GM10266 (cell line): ENCODE data around the gene GTF2H3.
A peak's percentile ranks its signal among the peaks of the same experiment; 100 is the strongest.

ENCODE experiments used
- DNase-seq: peaks from one replicate; pipeline ENCODE4 v3.0.0; 2012; ENCODE audit errors: extremely low spot score
- TF ChIP-seq, protein P1 (sequence below): IDR thresholded peaks from 2 replicates; pipeline ENCODE4 v1.5.1; 2012; ENCODE audit warnings: mild to moderate bottlenecking, low read depth; ENCODE audit not compliant: control insufficient read depth, insufficient read depth; ENCODE audit errors: missing control alignments

The GTF2H3 gene

DNA sequence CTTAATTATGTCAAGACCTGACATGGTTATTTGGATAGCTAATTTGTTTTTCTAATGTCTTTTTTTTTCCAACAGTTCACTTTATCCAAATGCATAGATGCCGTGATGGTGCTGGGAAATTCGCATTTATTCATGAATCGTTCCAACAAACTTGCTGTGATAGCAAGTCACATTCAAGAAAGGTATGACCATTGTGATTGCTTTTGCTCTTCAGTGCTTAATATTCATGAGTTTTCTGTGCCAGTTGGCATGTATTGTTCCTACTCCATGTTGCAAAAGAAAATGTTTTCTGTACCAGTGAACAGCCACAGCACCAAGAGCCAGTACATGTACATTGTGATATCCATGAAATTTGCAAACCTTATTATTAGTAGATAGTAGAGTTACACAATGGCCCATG lies 11.8 kb downstream of the GTF2H3 start:
- DNase-seq = no peak
- TF ChIP-seq, protein P1, sequence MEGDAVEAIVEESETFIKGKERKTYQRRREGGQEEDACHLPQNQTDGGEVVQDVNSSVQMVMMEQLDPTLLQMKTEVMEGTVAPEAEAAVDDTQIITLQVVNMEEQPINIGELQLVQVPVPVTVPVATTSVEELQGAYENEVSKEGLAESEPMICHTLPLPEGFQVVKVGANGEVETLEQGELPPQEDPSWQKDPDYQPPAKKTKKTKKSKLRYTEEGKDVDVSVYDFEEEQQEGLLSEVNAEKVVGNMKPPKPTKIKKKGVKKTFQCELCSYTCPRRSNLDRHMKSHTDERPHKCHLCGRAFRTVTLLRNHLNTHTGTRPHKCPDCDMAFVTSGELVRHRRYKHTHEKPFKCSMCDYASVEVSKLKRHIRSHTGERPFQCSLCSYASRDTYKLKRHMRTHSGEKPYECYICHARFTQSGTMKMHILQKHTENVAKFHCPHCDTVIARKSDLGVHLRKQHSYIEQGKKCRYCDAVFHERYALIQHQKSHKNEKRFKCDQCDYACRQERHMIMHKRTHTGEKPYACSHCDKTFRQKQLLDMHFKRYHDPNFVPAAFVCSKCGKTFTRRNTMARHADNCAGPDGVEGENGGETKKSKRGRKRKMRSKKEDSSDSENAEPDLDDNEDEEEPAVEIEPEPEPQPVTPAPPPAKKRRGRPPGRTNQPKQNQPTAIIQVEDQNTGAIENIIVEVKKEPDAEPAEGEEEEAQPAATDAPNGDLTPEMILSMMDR = no peak

DNA sequence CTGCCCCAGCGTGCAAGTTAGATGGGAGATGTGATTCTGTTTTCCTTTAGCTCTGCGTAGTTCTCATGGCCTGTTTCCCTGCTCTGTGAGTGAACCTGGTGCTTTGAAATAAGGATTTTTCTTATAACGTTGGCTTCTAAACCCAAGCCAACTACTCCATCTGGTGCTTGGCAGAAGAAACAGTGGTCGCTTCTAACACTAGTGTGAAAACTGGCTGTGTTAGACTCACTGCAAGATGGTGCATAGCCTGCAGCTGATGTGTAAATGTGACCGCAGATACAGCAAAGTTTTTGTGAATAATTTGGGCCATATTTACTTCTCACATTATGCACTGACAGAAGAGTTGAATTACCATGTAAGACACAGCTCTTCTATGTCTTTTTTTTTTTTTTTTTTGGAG lies 12.2 kb downstream of the GTF2H3 start:
- TF ChIP-seq, protein P1 = no peak
- DNase-seq = no peak

DNA sequence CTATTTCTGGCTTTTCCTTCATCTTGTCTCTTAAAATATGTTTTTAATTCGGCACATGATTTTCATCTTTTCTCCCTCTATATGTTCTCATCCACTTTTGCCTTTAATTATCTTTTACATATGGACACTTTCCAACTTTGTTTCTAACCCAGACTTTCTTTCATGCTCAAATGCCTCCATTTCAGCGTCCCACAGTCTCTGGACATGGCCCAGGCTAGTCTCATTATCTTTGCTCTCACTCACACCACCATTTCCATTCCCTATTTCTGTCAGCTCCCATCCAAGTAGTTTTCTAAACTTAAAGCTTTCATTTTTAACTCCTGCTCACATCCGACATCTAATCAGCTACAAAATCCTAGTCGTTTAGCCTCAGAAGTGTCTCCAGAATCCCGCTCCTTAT lies 14.8 kb downstream of the GTF2H3 start:
- TF ChIP-seq, protein P1 = no peak
- DNase-seq = no peak

DNA sequence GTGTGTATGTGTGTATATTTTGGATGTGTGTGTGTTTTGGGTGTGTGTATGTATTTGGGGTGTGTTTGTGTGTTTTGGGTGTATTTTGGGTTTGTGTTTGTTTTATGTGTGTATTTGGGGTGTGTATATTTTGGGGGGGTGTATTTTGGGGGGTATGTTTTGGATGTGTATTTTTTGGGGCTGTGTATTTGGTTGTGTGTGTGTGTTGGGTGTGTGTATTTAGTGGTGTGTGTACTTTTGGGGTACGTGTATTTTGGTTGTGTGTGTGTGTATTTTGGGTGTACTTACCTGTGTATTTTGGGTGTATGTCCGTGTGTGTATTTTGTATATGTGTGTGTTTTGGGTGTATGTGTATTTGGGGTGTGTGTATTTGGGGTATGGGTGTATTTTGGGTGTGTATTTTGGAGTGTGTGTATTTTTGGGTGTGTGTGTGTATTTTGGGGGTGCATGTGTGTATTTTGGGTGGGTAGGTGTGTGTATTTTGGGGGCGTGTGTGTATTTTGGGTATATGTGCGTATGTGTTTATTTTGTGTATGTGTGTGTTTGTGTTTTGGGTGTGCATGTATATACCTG lies 20.6 kb downstream of the GTF2H3 start:
- TF ChIP-seq, protein P1 = no peak

DNA sequence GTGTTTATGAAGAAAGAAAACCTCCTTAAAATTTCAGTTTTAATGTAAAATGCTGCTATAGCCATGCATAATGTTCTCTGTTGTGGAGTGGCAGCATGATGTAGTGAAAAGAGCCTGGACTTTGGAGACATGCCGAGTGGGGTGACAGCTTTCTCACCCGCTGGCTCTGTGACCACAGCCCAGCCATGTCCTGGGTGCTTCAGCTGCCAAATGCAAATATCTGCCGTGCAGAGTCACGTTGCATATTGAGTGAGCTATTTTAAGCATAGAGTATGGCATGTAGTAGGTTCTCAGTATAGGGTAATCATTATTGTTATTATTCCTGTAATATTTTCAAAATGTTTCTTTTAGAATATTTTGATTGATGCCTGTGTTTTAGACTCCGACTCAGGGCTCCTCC lies 21.8 kb downstream of the GTF2H3 start:
- TF ChIP-seq, protein P1 = no peak
- DNase-seq = peak; percentile 29

More for the DNA sequence above, 20.6 kb downstream of the GTF2H3 start:
- DNase-seq = no peak

DNA sequence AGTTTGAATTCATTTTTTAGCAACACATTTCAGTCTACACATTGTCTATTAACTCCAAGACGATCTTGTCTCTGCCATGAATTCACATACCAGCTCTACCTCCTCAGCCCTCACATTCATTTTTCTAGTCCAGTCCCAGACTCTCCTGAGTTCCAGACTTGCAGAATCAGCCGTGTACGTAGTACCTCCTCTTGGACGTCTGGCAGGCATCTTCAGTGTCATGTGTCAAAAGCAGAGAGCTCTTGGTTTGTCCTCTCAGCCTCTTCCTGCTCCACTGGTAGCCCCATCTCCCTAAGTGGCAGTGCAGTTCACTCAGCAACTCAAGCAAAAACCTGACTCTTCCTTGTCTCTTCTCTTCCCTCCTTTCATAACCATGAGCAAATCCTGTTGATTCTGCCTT lies 22.8 kb downstream of the GTF2H3 start:
- TF ChIP-seq, protein P1 = no peak
- DNase-seq = no peak

DNA sequence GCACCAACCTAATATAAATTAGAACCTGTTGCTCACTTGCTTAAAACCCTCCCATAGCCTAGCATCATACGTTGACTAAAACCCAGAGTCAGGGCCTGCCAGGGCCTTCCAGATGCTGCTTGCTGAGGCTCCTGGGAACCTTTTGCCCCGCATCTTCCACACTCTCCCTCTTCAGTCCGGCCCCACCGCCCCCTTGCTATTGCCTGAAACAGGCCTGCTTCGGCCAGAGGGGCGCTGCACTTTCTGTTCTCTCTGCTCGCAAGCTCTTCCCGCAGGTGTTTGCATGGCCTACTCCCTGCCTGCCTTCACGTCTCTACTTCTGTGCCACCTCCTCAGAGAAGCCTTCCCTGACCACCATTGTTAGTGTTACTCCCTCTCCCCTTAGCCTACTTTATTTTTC lies 23.6 kb downstream of the GTF2H3 start:
- no peak for DNase-seq
- TF ChIP-seq, protein P1 = no peak
